HL-60/S4 (cell line): Measurements from ENCODE around the gene ZBTB34.
"Not testable (repeated sequence)": the region's sequence is repeated elsewhere in the genome, so short reads cannot be mapped to it uniquely, and the experiment has no call there.

ENCODE experiments used
- in situ Hi-C: fragments of 300-500 bp; cut with MboI; formaldehyde crosslinking; loops from 2 replicates; pipeline ENCODE4 v1.14.3; 2022; ENCODE audit warnings: low sequenced_read_pairs

ZBTB34 gene, protein sequence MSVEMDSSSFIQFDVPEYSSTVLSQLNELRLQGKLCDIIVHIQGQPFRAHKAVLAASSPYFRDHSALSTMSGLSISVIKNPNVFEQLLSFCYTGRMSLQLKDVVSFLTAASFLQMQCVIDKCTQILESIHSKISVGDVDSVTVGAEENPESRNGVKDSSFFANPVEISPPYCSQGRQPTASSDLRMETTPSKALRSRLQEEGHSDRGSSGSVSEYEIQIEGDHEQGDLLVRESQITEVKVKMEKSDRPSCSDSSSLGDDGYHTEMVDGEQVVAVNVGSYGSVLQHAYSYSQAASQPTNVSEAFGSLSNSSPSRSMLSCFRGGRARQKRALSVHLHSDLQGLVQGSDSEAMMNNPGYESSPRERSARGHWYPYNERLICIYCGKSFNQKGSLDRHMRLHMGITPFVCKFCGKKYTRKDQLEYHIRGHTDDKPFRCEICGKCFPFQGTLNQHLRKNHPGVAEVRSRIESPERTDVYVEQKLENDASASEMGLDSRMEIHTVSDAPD

DNA sequence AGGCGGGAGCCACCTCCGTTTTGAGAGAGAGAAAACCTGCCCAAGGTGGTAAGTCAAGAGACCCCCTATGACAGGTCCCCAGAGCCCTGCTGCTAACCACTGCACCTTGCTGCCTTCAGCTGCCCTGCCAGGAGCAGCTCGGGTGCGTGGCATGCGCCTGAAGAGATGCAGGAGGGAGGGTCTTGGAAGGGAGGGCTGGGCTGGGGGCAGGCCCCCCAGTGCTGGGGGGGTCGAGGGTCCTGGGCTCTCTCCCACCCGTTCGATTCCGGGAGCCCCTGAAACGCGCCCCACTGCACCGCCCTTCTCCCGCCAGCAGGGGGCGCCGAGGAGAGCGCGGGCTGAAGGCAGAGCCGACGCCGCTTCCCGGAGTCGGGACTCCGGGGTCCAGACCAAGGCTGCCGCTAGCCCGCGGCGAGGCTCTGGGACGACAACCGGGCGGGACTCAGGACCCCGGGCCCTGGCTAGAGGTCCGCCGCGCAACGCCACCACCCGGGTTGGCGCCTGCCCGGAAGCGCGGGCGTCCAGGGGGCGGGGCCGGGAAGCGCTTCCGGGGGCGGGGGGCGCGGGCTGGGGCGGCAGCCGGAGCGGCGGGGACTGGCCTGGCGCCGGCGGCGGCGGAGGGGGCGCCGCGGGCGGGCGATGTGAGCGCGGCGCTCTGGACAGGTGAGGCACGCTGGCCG, at the start of gene ZBTB34:
Gene ZBTB34 (plus strand): TSS at position 563 of the 680 bp plus-strand sequence. CDS start 18,761 bp downstream, outside the sequence.
- in situ Hi-C loops, result no loop called here

DNA sequence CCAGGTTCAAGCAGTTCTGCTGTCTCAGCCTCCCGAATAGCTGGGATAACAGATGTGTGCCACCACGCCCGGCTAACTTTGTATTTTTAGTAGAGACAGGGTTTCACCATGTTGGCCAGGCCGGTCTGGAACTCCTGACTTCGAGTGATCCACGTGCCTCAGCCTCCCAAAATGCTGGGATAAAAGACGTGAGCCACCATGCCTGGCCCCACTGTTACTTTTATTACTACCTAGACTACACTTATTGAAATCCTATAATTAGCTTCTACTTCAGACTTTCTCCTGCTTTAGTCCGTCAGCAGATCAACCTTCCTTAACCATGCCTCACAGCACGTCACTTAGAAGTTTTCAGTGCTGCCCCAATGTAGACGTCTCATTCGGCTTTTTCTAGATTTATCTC, 47.4 kb upstream of the ZBTB34 start:
- in situ Hi-C loops, result no loop called here

DNA sequence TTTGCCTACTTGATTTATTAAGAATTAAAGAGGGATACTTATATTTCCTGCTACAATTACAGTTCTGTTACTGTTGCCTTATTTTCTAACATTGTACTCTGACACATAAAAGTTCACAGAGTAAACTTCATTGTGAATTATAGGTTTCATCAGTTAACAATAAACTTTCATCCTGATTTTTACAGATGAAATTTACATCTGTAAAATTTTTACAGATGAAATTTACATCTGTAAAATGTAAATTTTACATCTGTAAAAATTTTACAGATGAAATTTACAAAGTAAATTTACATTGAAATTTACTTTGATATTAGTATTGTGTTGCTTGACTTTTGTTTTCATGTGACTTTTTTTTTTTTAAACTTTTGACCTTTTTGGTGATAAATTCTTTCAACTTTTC, 46.3 kb upstream of the ZBTB34 start:
- in situ Hi-C loops, result no loop called here

DNA sequence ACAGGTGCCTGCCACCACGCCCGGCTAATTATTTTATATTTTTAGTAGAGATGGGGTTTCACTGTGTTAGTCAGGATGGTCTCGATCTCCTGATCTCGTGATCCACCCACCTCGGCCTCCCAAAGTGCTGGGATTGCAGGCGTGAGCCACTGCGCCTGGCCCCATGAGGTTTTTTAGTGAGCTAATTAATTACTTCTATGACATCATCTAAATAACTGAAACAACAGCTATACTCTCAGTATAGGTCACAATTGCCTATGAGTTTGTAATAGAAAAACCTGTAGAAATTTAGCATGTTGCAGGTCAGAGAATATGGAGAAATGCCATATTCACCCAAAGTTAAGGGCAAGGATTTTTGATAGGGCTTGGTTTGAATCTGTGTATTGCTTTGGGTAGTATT, 42.8 kb upstream of the ZBTB34 start:
- in situ Hi-C loops, result not testable (repeated sequence)

DNA sequence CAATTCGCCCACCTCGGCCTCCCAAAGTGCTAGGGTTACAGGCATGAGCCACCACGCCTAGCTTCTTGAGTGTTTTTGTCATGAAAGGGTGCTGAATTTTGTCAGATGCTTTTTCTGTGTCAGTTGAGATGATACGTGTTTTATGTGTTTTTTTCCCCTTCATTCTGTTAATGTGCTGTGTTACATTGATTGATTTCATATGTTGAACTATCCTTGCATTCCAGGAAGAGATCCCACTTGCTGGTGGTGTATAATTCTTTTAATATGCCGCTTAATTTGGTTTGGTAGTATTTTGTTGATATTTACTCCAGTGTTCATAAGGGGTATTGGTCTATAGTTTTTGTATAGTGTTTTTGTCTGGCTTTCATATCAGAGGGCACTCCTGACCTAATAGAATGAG, 42.0 kb upstream of the ZBTB34 start:
- in situ Hi-C loops, result no loop called here

DNA sequence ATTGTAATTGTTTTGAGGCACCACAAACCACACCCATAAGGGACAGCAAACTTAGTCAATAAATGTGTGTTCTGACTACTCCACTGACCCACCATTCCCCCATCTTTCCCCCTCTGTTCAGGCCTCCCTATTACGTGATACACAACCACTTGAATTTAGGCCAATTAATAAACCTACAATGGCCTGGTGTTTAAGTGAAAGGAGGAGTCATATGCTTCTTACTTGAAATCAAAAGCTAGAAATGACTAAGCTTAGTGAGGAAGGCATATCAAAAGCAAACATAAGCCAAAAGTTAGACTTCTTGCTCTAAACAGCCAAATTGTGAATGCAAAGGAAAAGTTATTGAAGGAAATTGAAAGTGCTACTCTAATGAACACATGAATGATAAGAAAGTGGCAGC, 41.0 kb upstream of the ZBTB34 start:
- in situ Hi-C loops, result no loop called here

DNA sequence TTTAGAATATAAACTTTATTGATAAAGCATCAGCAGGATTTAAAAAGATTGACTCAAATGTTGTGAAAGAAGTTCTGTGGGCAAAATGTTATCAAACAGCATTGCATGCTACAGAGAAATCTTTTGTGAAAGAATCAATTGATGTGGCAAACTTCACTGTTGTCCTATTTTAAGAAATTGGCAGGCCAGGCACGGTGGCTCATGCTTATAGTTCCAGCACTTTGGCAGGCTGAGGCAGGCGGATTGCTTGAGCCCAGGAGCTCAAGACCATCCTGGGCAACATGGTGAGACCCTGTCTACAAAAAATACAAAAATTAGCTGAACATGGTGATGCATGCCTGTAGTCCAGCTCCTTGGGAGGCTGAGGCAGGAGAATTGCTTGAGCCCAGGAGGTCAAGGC, 38.2 kb upstream of the ZBTB34 start:
- in situ Hi-C loops, result no loop called here

DNA sequence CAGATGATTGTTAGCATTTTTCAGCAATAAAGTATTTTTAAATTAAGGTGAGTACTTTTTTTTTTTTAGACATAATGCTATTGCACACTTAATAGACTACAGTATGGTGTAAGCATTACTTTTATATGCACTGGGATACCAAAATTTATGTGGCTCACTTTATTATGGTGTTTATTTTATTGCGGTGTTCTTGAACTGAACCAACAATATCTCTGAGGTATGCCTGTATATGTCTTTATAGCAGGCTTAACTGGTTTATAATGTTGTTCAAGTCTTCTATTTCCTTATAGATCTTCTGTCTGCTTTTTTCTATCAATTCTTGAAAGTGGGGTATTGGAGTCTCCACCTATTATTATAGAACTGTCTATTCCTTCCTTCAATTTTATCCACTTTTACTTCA, 37.6 kb upstream of the ZBTB34 start:
- in situ Hi-C loops, result no loop called here

DNA sequence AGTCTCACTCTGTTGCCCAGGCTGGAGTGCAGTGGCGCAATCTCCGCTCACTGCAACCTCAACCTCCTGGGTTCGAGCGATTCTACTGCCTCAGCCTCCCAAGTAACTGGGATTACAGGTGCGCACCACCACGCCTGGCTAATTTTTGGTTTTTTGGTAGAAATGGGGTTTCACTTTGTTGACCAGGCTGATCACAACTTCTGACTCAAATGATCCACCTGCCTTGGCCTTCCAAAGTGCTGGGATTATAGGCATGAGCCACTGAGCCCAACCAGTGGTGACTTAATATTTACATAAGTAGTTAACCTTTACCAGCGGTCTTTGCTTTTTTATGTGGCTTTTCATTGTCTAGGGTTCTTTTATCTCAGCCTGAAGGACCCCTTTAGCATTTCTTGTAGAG, 36.4 kb upstream of the ZBTB34 start:
- in situ Hi-C loops, result not testable (repeated sequence)

DNA sequence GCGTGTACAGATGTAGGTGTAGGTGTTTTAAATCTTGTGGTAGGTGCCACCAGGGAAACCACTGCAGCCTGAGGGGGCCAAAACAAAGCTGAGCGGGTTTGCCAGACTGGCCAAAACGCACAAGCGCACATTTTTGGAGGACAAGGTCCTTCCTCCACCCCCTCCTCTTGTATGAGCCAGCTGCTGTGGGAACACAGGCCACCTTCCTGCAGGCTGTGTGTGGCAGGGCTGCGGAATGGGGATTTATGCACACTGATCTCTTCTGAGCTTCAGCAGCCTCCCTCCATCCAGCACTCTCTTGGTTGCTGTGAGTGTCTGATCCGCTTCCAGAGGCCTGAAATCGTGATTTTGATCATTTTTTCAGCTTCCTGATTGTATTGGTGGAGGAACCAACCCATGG, 33.2 kb upstream of the ZBTB34 start:
- in situ Hi-C loops, result no loop called here

DNA sequence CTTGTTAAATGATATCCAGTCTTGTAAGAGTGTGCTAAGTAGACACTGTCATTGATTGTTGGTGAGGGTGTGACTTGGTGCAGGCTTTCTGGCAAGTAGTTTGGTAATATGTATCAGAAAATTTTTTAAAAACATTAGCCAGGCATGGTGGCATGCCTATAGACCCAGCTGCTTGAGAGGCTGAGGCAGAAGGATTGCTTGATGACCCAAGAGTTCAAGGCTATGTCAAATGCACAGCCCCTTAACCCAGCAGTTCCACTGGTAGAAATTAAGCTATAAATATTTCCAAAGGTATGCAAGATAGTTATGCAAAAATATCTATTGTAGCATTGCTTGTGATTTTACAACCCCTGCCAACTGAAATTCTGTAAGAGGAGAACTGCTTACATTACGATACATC, 31.4 kb upstream of the ZBTB34 start:
- in situ Hi-C loops, result no loop called here

DNA sequence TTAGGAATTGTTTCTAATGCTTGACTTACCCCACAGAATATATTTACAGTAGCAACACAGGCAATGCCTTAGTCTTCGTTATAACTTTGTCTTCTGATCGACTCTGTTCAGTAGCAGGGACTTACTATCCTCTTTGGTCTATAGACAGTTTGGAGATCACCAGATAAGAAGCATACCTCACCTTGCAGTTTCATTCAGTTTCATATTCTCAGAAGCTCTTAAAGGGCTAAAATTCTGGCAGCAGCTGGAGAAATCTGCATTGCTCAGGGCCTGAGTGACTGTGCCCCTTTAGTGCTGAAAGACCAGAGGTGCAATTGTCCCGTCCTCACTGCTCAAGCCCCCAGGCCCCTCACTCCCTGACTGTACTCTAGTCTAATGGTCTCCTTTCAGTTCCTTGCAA, 29.6 kb upstream of the ZBTB34 start:
- in situ Hi-C loops, result no loop called here

DNA sequence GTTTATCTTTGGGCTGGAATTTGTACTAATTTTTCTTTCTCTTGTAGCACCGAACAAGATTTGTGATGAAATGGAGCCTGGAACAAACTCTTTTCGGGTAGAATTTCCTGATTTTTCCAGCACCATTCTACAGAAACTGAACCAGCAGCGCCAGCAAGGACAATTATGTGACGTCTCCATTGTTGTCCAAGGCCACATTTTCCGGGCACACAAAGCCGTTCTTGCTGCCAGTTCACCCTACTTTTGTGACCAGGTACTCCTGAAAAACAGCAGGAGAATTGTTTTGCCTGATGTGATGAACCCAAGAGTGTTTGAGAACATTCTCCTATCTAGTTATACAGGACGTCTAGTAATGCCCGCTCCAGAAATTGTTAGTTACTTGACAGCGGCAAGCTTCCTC, 28.0 kb upstream of the ZBTB34 start:
- in situ Hi-C loops, result no loop called here

DNA sequence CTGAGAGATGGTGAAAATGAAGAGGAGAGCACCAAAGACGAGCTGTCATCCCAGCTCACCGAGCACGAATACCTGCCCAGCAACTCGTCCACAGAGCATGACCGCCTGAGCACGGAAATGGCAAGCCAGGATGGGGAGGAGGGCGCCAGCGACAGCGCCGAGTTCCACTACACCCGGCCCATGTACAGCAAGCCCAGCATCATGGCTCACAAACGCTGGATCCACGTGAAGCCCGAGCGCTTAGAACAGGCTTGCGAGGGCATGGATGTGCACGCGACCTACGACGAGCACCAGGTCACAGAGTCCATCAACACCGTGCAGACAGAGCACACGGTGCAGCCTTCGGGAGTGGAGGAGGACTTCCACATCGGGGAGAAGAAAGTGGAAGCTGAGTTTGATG, 27.4 kb upstream of the ZBTB34 start:
- in situ Hi-C loops, result no loop called here

DNA sequence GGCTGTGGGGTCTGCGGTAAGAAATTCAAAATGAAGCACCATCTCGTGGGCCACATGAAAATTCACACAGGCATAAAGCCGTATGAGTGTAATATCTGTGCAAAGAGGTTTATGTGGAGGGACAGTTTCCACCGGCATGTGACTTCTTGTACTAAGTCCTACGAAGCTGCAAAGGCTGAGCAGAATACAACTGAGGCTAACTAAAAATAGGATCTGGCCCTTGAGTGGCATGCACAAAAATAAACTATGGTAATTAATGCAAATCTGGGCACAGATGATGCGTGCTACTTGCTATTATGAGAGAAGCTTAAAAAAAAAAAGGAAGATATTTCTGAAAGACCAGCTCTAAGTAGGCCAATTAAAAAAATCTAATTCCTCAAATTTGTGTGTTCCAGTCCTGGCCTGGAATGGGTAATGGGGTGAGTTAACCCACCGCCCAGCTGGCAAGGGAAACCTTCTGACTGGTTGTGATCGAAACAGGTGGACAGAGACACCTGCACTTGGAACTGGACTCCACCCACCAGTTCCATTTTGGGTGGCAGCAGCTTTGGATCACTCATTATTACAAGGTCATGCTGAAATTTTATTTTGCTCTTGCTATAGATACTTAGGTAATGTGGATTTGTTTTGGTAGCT, 26.6 kb upstream of the ZBTB34 start:
- in situ Hi-C loops, result no loop called here

DNA sequence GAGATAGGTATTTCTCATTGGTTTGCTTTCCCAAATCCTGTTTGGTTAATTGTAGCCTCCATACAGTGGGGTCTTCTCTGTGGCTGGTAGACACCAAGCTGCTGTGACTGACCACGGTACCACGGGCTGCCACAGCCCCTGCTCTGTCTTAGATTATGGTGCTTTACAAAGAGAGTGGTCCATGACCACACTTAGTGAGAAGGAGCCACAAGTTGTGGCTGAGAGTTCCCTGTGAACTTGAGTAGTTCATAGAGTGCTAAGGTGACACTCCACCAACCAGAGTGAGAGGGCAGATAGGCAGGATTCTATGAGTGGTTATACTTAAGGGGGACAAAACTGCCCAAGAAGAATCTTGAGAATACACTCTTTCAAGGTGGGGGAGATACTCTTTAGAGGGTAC, 25.8 kb upstream of the ZBTB34 start:
- in situ Hi-C loops, result no loop called here

DNA sequence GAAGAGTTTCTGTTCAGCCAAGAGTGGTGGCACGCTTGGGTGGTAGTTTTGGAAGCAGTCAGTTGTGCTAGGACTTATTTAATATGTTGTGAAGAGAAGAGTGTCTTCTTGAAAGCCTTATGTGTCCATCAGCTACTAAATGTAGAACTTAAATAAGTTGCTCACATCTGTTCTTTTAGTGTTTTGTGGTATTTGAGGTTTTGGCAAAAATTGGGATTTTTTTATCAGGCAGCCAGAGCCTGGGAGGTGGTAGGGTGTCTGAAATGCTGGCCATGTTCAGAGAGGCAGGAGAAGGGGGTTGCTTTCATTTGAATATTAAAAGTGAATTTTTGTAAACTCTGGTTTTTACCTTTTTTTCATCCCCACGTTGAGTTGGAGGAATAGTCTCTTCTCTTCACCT, 24.2 kb upstream of the ZBTB34 start:
- in situ Hi-C loops, result no loop called here

DNA sequence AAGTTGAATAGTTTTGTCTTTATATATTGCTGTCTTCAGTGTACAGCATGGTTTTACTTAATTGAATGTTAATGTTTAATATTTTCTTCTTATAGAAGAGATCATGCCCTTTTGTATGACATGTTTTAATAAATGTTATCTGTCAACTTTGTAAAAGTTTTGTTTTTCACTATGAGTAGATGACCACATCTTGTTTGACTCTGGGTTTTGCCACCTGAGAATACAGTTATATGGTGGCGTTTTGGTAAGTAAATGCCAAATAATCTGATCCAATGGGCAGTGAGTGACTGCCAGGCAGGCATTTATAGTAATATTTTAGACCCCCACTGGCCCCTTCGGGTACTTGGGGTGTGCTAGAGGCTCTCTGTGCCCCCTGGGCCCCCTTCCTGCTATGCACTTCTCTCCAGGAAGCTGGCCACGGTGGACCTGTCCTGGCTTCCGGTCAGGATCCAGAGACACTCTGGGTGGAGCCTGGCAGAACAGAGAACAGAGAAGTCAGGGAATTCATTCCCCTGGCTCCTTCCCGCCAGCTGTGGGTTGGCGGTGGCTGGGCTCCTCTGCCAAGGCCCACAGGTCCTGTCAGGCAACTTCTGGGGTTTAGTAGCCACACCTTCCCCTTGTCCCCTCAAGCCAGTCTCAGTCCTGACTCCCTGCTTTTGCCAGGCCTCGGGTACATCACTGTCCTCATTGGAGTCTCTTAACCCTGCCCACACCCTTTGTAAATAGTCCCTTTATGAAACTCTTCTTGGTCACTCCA, 22.2 kb upstream of the ZBTB34 start:
- in situ Hi-C loops, result no loop called here

DNA sequence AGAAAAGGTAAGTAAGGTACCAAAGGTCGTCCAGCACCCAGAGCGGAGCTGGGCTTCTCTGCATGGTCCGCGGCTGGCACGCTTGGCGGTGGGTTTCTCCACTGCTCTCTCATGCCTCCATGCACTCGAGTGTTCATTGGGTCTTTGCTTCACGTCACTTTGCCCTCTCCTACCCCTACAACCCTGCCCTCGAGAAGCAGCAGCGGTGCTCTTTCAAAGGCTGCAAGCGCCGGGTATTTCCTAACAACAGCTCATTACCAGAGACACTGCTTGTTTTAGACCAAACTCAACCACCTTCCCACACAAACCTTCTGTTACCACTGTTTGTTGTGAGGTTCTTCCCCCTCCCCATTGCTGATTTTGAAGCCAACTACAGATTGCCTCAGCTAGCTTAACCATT, 21.5 kb upstream of the ZBTB34 start:
- in situ Hi-C loops, result no loop called here

DNA sequence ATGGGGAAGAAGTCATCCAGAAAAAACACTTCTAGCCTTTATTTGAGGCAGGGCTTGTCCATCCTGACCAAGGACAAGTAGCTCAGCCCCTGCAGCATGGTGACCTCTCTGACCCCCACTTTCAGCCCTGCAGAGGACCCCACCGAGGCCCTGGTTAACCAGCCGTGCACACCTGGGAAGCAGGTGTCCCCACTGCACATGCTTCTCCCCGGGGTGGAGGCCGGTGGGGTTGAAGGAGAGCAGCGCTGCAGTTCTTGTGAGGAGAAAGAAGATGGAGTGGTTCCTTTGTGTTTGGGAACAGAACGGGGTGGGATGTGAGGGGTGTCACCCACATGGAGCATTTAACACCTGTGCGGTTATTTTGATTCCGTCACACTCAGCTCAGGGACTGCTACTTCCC, 21.1 kb upstream of the ZBTB34 start:
- in situ Hi-C loops, result no loop called here

DNA sequence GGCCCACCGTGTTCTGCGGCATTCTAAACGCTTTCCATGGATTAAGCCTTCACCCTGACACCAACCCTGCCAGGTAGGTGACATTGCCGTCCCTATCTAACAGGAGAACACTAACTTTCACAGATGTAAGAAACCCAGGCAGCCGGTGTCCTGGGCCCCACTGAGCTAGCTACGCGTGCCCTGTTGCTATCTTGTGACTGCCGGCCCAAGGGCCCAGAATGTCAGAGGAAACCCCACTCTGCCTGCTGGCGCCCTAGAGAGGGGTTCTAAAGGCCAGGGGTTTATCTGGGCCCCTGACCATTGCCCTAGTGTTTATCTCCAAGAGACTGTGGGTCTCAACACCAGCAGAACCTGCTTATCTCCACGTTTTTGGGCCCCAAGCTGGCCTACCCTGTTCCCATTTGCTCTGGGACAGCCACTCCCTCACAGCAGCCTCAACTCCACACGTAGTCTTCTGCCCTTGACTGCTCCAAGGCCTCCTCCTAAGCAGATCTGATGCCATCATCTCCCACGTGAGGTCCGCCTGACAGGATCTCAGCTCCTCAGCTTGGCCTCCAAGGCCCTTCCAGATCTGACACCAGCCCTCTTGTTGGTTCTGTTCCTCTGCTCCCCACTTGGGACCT, 18.1 kb upstream of the ZBTB34 start:
- in situ Hi-C loops, result no loop called here
